Measurements from ENCODE around the gene GALNT14. TPM values are rescaled to one million over a fixed set of nuclear protein-coding genes. Genes with fewer than 3 reads are reported as not detected.

The GALNT14 gene
- total and polyA plus RNA-seq, 2 of the 8 experiments (the other 6 are each of a cell fraction or from before 2014, with no cell fraction given), result 13.0 to 13.7 TPM

- CTCF ChIA-PET (ENCODE audit: partially characterized antibody), result interaction anchor here (0.7 to 7.1 kb wide), 14 partner anchors 12 to 454 kb away, joined by 3 to 117 read pairs (median 4); partner anchors contain the start of gene GALNT14
- WGBS, 2 experiments (ENCODE audit: extremely low coverage in 1 of 2, insufficient coverage in 1 of 2, insufficient read length in 1 of 2, insufficient replicate concordance in 2 of 2, low coverage in 1 of 2, low lambda C conversion rate in 2 of 2, missing lambda C conversion rate in 1 of 2), result 87% methylated on average over 6 of the region's 6 CpGs; no CpG with 5 or more reads in 1 of the 2 experiments
These were observed 30.1 kb upstream of the GALNT14 start for GRCh38 chr2:31168291-31168690.

More at GRCh38 chr2:31168291-31168690, 30.1 kb upstream of the GALNT14 start:
- Histone ChIP-seq H3K27me3 (replicated peaks in 1 of 4; ENCODE audit: control insufficient read depth in 3 of 4, extremely low read depth in 1 of 4, insufficient read depth in 3 of 4, low read length in 3 of 4) (no peaks in the 10 kb centered on the region), H3K56ac (replicated peaks; ENCODE audit: insufficient read length, low read depth, low read length) (no peak overlapping the region), H3K9me3 (ENCODE audit: insufficient read depth in 2 of 2, low read depth in 1 of 2, low read length in 1 of 2) (no peaks in the 10 kb centered on the region), H2BK20ac (ENCODE audit: low read length) (no peak overlapping the region), H3K36me3 (ENCODE audit: control insufficient read depth in 2 of 4, insufficient read depth in 4 of 4, low read length in 3 of 4) (no peaks in the 10 kb centered on the region), H3K79me1 (ENCODE audit: low read depth, low read length) (no peaks in the 10 kb centered on the region), H2BK12ac (ENCODE audit: low read depth, low read length) (no peak overlapping the region), H2BK15ac (ENCODE audit: low read length) (no peak overlapping the region), H4K20me1 (replicated peaks in 1 of 2; ENCODE audit: control insufficient read depth in 1 of 2, insufficient read depth in 2 of 2, low read length in 2 of 2) (no peaks in the 10 kb centered on the region), H3K23ac (ENCODE audit: insufficient read length) (no peak overlapping the region), H2BK5ac (ENCODE audit: low read depth, low read length) (no peak overlapping the region), H3K18ac (ENCODE audit: extremely low read depth, low read length) (no peak overlapping the region), H3K9ac (replicated peaks in 1 of 4; ENCODE audit: extremely low read depth in 1 of 4, low read depth in 3 of 4, low read length in 3 of 4) (no peak overlapping the region), H2AK5ac (ENCODE audit: low read depth, low read length) (no peak overlapping the region), H3K4me3 (ENCODE audit: extremely low read depth in 1 of 4, insufficient read depth in 2 of 4, low read depth in 3 of 4, low read length in 4 of 4) (no peak overlapping the region), H2BK120ac (replicated peaks; ENCODE audit: low read depth, low read length) (no peak overlapping the region), H3K79me2 (ENCODE audit: control insufficient read depth in 1 of 2, insufficient read depth in 2 of 2, low read length in 2 of 2) (no peaks in the 10 kb centered on the region), H4K5ac (ENCODE audit: insufficient read length, low read depth, low read length) (no peak overlapping the region), H3K4ac (replicated peaks; ENCODE audit: insufficient read length, low read depth, low read length) (no peak overlapping the region), H4K91ac (replicated peaks; ENCODE audit: insufficient read length, low read length) (no peak overlapping the region), H3K23me2 (ENCODE audit: low read depth, low read length) (no peaks in the 10 kb centered on the region), H4K8ac (ENCODE audit: extremely low read depth, insufficient read depth, low read length) (no peak overlapping the region), H3K27ac (ENCODE audit: low read depth, low read length) (no peak overlapping the region), H3K4me1 (replicated peaks in 1 of 4; ENCODE audit: control insufficient read depth in 3 of 4, insufficient read depth in 4 of 4, low read length in 3 of 4) (no peaks in the 10 kb centered on the region), H3K4me2 (ENCODE audit: insufficient read depth in 1 of 2, low read depth in 2 of 2, low read length in 2 of 2) (no peak overlapping the region), H3K14ac (ENCODE audit: insufficient read length) (no peak overlapping the region), H2AFZ (ENCODE audit: low read length) (no peak overlapping the region)
- peak in 1 of 2 experiments; percentile 27 for DNase-seq (ENCODE audit: low read depth in 1 of 2, low spot score in 2 of 2)
- POLR2A ChIA-PET (ENCODE audit: partially characterized antibody), result no interaction called here
- FAIRE-seq, result no peak
- TF ChIP-seq CTCF (IDR thresholded peaks at IDR 0.05; ENCODE audit: control extremely low read depth in 1 of 3, insufficient read depth in 1 of 3, low read depth in 1 of 3, low read length in 3 of 3) (no peak), SIX5 (IDR thresholded peaks at IDR 0.05; ENCODE audit: low read depth, low read length) (no peak), POU5F1 (IDR thresholded peaks at IDR 0.05; ENCODE audit: low read depth, low read length) (no peak), NANOG (IDR thresholded peaks at IDR 0.05; ENCODE audit: insufficient read depth, low read depth, low read length, poor library complexity, severe bottlenecking) (no peak)

Data from H1 (cell line).